Right atrium auricular region (tissue), 2 donors: ENCODE data around the gene SLC2A13. TPM values are rescaled to one million over a fixed set of nuclear protein-coding genes. Genes with fewer than 3 reads are reported as not detected.

Experiments
- DNase-seq: peaks from one replicate; pipeline ENCODE4 v3.0.0-alpha.2; 2019; ENCODE audit warnings: low spot score
- H3K27ac ChIP-seq, 2 donors: fragments of 200-600 bp; sonication (generic); 1 replicate in 1 of 2; 2 replicates in 1 of 2; pipeline ENCODE4 v1.5.1; 2016 to 2019
- H3K27me3 ChIP-seq, 2 donors: fragments of 200-600 bp; sonication (generic); one replicate each; pipeline versions ENCODE4 v1.5.1 to v1.6.0; 2017 to 2019
- H3K36me3 ChIP-seq: fragments of 200-600 bp; sonication (generic); one replicate; pipeline ENCODE4 v1.5.1; 2016
- H3K4me1 ChIP-seq, 2 donors: fragments of 200-600 bp; sonication (generic); one replicate each; pipeline versions ENCODE4 v1.5.1 to v1.6.0; 2017 to 2019
- H3K4me3 ChIP-seq, 2 donors: fragments of 200-600 bp; sonication (generic); 1 replicate in 1 of 2; 2 replicates in 1 of 2; pipeline ENCODE4 v1.5.1; 2017 to 2019; ENCODE audit warnings: mild to moderate bottlenecking in 1 of 2, moderate library complexity in 1 of 2
- H3K9me3 ChIP-seq, 2 donors: fragments of 200-600 bp; sonication (generic); one replicate each; pipeline ENCODE4 v1.5.1; 2019
- CTCF ChIP-seq, 2 donors: fragments of 200-600 bp; sonication (generic); IDR thresholded peaks; one replicate each; pipeline ENCODE4 v1.5.1; 2019; ENCODE audit warnings: antibody characterized with exemption in 2 of 2
- total RNA-seq, 2 donors: library from RNA; depleted of rRNA; stranded (reverse); fragments of >200 nt; gene quantifications; one replicate each; pipeline ENCODE4 v1.1.0, GENCODE V29; 2016

SLC2A13 gene
- total RNA-seq, 2 donors from 2014 or later: 8.8 to 14.6 TPM

DNA sequence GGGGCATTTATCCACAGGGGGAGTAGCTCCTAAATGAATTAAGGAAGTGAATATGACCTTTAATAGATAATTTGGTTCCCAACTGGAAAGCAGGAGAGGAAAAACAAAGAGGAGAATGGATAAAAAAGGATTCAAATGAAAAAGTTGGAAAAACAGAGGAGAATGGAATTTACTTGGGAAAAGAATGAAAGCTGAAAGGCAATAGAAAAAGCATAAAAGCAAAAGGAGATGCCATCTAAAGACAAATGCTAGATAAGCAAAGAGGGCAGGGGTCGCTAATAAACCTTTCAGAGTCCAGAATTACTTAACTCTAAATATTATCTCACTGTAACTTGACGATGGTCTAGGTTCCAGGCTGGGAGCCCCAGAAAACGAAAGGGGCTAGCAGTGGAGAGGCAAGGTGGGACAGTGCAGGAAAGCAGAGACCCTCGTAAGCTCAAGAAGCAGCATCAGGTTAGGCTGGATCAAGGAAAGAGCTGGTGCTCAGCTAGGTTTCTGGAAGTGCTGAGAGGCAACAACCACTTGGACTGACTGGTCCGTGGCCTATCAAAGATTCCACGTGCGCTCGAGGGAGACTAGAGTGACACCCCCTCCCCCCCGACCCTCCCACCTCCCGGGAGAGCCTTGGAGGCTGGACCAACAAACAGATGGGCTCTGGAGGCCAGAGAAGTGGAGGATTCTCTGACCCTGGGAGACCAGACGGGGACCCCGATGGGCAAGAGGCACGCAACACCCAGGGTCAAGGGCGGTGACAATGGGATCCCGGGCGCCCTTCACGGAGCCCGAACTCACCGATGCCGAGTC lies 1.2 kb downstream of the SLC2A13 start:
- Histone ChIP-seq H3K4me3 (peak overlapping the region; percentile 94 to 99), H3K36me3 (no peaks in the 10 kb centered on the region), H3K27ac (peak overlapping the region; percentile 87), H3K4me1 (peaks cover 0 to 34% of the 10 kb centered on the region in 2 donors), H3K9me3 (no peaks in the 10 kb centered on the region), H3K27me3 (no peaks in the 10 kb centered on the region)
- no peak for TF ChIP-seq CTCF (IDR thresholded peaks at IDR 0.05)
- DNase-seq: no peak

- Histone ChIP-seq H3K4me3 (no peak overlapping the region), H3K36me3 (no peaks in the 10 kb centered on the region), H3K27me3 (no peaks in the 10 kb centered on the region), H3K4me1 (peaks cover 0 to 37% of the 10 kb centered on the region in 2 donors), H3K9me3 (no peaks in the 10 kb centered on the region), H3K27ac (no peak overlapping the region)
- DNase-seq: no peak
- no peak for TF ChIP-seq CTCF (IDR thresholded peaks at IDR 0.05)
These were observed 2.8 kb downstream of the SLC2A13 start for GRCh38 chr12:40103043-40103442.

DNA sequence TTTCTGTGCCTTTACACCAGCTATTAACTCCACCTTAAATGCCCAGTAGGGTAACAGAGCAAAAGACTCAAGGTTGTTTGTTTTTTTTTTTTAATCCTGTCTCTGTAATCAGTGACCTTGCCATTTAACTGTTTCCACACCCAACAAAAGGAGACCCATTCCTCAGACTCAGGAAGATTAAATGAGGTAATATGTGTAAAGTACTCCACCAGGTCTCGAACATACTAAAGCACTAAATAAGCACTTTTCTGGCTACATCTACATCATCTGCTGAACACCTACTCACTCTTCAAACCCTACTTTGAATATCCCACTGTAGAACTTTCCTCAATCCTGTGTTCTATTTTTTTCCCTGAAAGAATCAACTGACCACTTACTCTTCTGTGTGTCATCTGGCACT lies 4.1 kb downstream of the SLC2A13 start:
- no peak for DNase-seq
- no peak for TF ChIP-seq CTCF (IDR thresholded peaks at IDR 0.05)
- no peaks in the 10 kb centered on the region for H3K27me3 ChIP-seq
- no peaks in the 10 kb centered on the region for H3K9me3 ChIP-seq
- H3K4me3 ChIP-seq: no peak overlapping the region
- peaks cover 0 to 31% of the 10 kb centered on the region in 2 donors for H3K4me1 ChIP-seq
- no peaks in the 10 kb centered on the region for H3K36me3 ChIP-seq
- no peak overlapping the region for H3K27ac ChIP-seq

DNA sequence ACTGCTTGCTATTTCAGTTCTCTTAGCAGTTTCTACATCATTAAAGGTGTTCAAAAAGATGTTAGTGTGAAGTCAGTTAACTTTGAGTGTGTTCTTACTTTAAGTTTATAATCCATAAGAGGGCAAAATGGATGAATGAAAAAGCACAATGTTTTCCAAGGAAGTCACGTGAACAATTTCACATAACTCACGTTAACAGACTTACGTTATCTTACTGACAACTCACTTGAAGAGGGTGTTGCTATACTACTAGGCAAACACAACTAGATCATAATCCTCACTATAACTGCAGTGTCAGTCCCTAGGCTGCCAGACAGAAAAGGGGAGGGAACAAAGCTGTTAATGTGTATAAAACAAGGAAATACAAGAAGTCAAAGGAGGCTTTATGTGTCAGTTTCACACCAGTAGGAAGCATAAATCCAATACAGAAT lies 6.4 kb downstream of the SLC2A13 start:
- TF ChIP-seq CTCF (IDR thresholded peaks at IDR 0.05): no peak
- DNase-seq: no peak
- no peaks in the 10 kb centered on the region for H3K27me3 ChIP-seq
- no peaks in the 10 kb centered on the region for H3K36me3 ChIP-seq
- H3K4me3 ChIP-seq: no peak overlapping the region
- no peaks in the 10 kb centered on the region for H3K9me3 ChIP-seq
- H3K4me1 ChIP-seq: peaks cover 0 to 22% of the 10 kb centered on the region in 2 donors
- H3K27ac ChIP-seq: no peak overlapping the region

DNA sequence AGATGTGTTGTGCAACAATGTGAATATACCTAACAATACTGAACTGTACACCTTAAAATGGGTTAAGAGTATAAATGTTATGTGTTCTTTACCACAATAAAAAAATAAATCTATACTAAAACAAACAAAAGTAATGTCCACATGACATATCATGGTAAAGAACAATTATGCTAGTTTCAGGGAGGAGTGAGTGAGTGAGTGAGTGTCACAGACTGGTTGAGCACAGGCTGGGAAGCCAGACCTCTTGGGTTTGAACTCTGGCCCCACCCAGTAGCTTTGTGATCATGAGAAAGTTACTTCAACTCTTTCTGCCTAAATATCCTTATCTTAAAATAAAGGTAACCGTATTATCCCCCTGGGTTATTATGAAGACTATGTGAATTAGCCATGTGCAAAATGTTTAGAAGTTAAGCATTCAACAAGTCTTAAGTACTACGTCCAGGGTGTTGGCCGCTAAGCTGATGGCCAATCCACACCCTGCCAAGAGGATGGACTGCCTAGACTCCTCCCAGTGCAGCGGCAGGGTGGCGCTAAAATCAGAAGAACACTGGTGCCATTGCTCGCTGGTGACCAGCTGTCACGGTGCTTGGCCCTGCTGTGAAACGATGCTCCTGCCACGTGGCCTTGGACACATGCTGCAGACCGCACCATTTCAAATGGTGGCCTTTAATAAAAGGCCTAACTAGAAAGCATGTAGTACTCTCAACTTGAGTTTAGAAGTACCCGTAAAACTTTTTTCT lies 7.3 kb downstream of the SLC2A13 start:
- peaks cover 0 to 21% of the 10 kb centered on the region in 2 donors for H3K4me1 ChIP-seq
- DNase-seq: no peak
- H3K27me3 ChIP-seq: no peaks in the 10 kb centered on the region
- no peak overlapping the region for H3K27ac ChIP-seq
- H3K4me3 ChIP-seq: no peak overlapping the region
- no peaks in the 10 kb centered on the region for H3K9me3 ChIP-seq
- TF ChIP-seq CTCF (IDR thresholded peaks at IDR 0.05): no peak
- no peaks in the 10 kb centered on the region for H3K36me3 ChIP-seq
